NCI-H2196 (cell line): ENCODE data around the gene NLGN2.

Experiments
- DNase-seq: peaks from one replicate; lab custom pipeline; 2025; ENCODE audit not compliant: unreplicated experiment; lab: John Stamatoyannopoulos, UW

NLGN2 gene

GRCh38 chr17:7436556-7437368 lies 29.1 kb downstream of the NLGN2 start:
- DNase-seq = peak; percentile 81

- no peak for DNase-seq
Observed at GRCh38 chr17:7437369-7437863, 29.8 kb downstream of the NLGN2 start.

- DNase-seq = no peak
Observed at GRCh38 chr17:7437950-7438614, 30.4 kb downstream of the NLGN2 start.

GRCh38 chr17:7438656-7439460 lies 31.2 kb downstream of the NLGN2 start:
- DNase-seq = no peak

GRCh38 chr17:7439462-7440112 lies 31.9 kb downstream of the NLGN2 start, which contains the start of gene FGF11:
Gene FGF11, plus strand, starts transcription at chr17:7439512. Its CDS starts 109 bp downstream, at chr17:7439621.
- no peak for DNase-seq

GRCh38 chr17:7440113-7440833 lies 32.6 kb downstream of the NLGN2 start:
- peak; percentile 4 for DNase-seq

- no peak for DNase-seq
Observed at GRCh38 chr17:7440834-7441195, 33.2 kb downstream of the NLGN2 start.

GRCh38 chr17:7441266-7441665 lies 33.6 kb downstream of the NLGN2 start:
- no peak for DNase-seq

- DNase-seq = no peak
Observed at GRCh38 chr17:7442142-7442541, 34.5 kb downstream of the NLGN2 start.

GRCh38 chr17:7443499-7444485 lies 36.1 kb downstream of the NLGN2 start:
- no peak for DNase-seq

- peak; percentile 68 for DNase-seq
Observed at GRCh38 chr17:7444682-7445618, 37.3 kb downstream of the NLGN2 start, which contains the start of gene CHRNB1. Gene CHRNB1, plus strand, starts transcription at chr17:7445061. Its CDS starts 67 bp downstream, at chr17:7445128.

- DNase-seq = peak; percentile 63
Observed at GRCh38 chr17:7445619-7445968, 37.9 kb downstream of the NLGN2 start.

GRCh38 chr17:7448461-7448860 lies 40.8 kb downstream of the NLGN2 start:
- no peak for DNase-seq

GRCh38 chr17:7459961-7460545 lies 52.4 kb downstream of the NLGN2 start:
- DNase-seq = no peak

GRCh38 chr17:7460850-7461660 lies 53.4 kb downstream of the NLGN2 start:
- no peak for DNase-seq

GRCh38 chr17:7462474-7463371 lies 55.1 kb downstream of the NLGN2 start:
- no peak for DNase-seq
